IMR-90 (cell line): Measurements from ENCODE around the gene ADH1A. TPM values are rescaled to one million over a fixed set of nuclear protein-coding genes. Genes with fewer than 3 reads are reported as not detected.

Experiments used
- ATAC-seq: fragments of 200-7000 bp; cut with Tn5 transposase; 2 replicates; pipeline ENCODE4 v1.9.1; 2020; ENCODE audit warnings: low read depth, mild to moderate bottlenecking, moderate library complexity
- BruUV-seq: library from RNA; stranded (reverse); fragments of 400-500 nt; replicated peaks from 2 replicates; lab custom pipeline; 2021; lab: Mats Ljungman, UMichigan
- CTCF ChIA-PET: fragments of 300-600 bp; formaldehyde crosslinking; extraction: SDS; loops from one replicate; lab custom pipeline; 2021; ENCODE audit warnings: antibody characterized with exemption; lab: Yijun Ruan, JAX
- POLR2A ChIA-PET: fragments of 300-600 bp; sonication (Branson Sonifier 250); formaldehyde crosslinking; loops from one replicate; lab custom pipeline; 2022; ENCODE audit warnings: antibody characterized with exemption; ENCODE audit not compliant: unreplicated experiment; lab: Charles Lee
- DNase-seq: peaks from one replicate; pipeline ENCODE4 v3.0.0; 2013
- H2AFZ ChIP-seq: replicated peaks from 2 replicates; pipeline ENCODE3; 2013; ENCODE audit warnings: low read length, mild to moderate bottlenecking; ENCODE audit not compliant: poor library complexity
- H2AK5ac ChIP-seq: 2 replicates; pipeline ENCODE4 v1.6.1; 2013; ENCODE audit warnings: low read depth, low read length, inconsistent platforms
- H2AK9ac ChIP-seq: replicated peaks from 2 replicates; pipeline ENCODE3; 2013; ENCODE audit warnings: mild to moderate bottlenecking, low read depth, low read length, moderate library complexity; ENCODE audit not compliant: poor library complexity
- H2BK120ac ChIP-seq: 2 replicates; pipeline ENCODE4 v1.6.1; 2013; ENCODE audit warnings: low read depth, low read length, inconsistent platforms
- H2BK15ac ChIP-seq: 3 replicates; pipeline ENCODE4 v1.6.1; 2013; ENCODE audit warnings: low read depth, low read length, inconsistent platforms
- H2BK20ac ChIP-seq: 2 replicates; pipeline ENCODE4 v1.6.1; 2013; ENCODE audit warnings: low read depth, mild to moderate bottlenecking, inconsistent platforms, low read length, moderate library complexity
- H2BK5ac ChIP-seq: 2 replicates; pipeline ENCODE4 v1.6.1; 2013; ENCODE audit warnings: mild to moderate bottlenecking, low read depth, low read length, inconsistent platforms; ENCODE audit not compliant: poor library complexity, severe bottlenecking
- H3K14ac ChIP-seq: replicated peaks from 2 replicates; pipeline ENCODE4 v1.6.1; 2013; ENCODE audit warnings: low read depth, low read length, inconsistent platforms
- H3K18ac ChIP-seq: 2 replicates; pipeline ENCODE4 v1.6.1; 2013; ENCODE audit warnings: low read depth, low read length, control low read depth
- H3K23ac ChIP-seq: 2 replicates; pipeline ENCODE4 v1.6.1; 2013; ENCODE audit warnings: low read depth, low read length, inconsistent platforms
- H3K27ac ChIP-seq: 2 replicates; pipeline ENCODE4 v1.5.1; 2013; ENCODE audit warnings: mild to moderate bottlenecking, control low read depth, low read length; ENCODE audit not compliant: insufficient read depth
- H3K27me3 ChIP-seq: 2 replicates; pipeline ENCODE4 v1.6.1; 2013; ENCODE audit warnings: low read length; ENCODE audit not compliant: control insufficient read depth, insufficient read depth
- H3K36me3 ChIP-seq: 2 replicates; pipeline ENCODE4 v1.6.1; 2013; ENCODE audit warnings: low read length, mixed read lengths; ENCODE audit not compliant: control insufficient read depth, insufficient read depth
- H3K4ac ChIP-seq: 2 replicates; pipeline ENCODE4 v1.6.1; 2013; ENCODE audit warnings: low read depth, low read length, inconsistent platforms
- H3K4me1 ChIP-seq: 2 replicates; pipeline ENCODE4 v1.6.1; 2013; ENCODE audit warnings: low read length, mixed read lengths; ENCODE audit not compliant: control insufficient read depth, insufficient read depth
- H3K4me2 ChIP-seq: 2 replicates; pipeline ENCODE4 v1.6.1; 2013; ENCODE audit warnings: low read depth, mild to moderate bottlenecking, control low read depth, low read length, moderate library complexity
- H3K4me3 ChIP-seq: 2 replicates; pipeline ENCODE4 v1.5.1; 2013; ENCODE audit warnings: low read depth, mild to moderate bottlenecking, control low read depth, low read length, moderate library complexity; ENCODE audit not compliant: insufficient read depth
- H3K56ac ChIP-seq: 2 replicates; pipeline ENCODE4 v1.6.1; 2013; ENCODE audit warnings: low read length, inconsistent platforms; ENCODE audit not compliant: insufficient read depth; ENCODE audit errors: extremely low read depth
- H3K79me1 ChIP-seq, 2 experiments: 2 replicates each; pipeline ENCODE4 v1.6.1; 2013; ENCODE audit warnings: low read length in 2 of 2, inconsistent platforms in 1 of 2, low read depth in 1 of 2
- H3K9ac ChIP-seq: 2 replicates; pipeline ENCODE4 v1.6.1; 2013; ENCODE audit warnings: low read depth, low read length, control low read depth
- H3K9me1 ChIP-seq: 2 replicates; pipeline ENCODE4 v1.6.1; 2013; ENCODE audit warnings: low read length, inconsistent platforms; ENCODE audit not compliant: insufficient read depth
- H3K9me3 ChIP-seq: 2 replicates; pipeline ENCODE4 v1.6.1; 2013; ENCODE audit warnings: low read length; ENCODE audit not compliant: control insufficient read depth, insufficient read depth
- H4K20me1 ChIP-seq: 2 replicates; pipeline ENCODE4 v1.6.1; 2013; ENCODE audit warnings: low read length, inconsistent platforms; ENCODE audit not compliant: insufficient read depth
- H4K5ac ChIP-seq: 2 replicates; pipeline ENCODE4 v1.6.1; 2013; ENCODE audit warnings: mild to moderate bottlenecking, low read depth, low read length, control low read depth
- H4K8ac ChIP-seq, 2 experiments: 2 replicates each; pipeline ENCODE4 v1.6.1; 2013; ENCODE audit warnings: low read depth in 2 of 2, low read length in 2 of 2, control low read depth in 1 of 2, inconsistent platforms in 1 of 2
- H4K91ac ChIP-seq: 2 replicates; pipeline ENCODE4 v1.6.1; 2013; ENCODE audit warnings: low read depth, low read length, inconsistent platforms; ENCODE audit not compliant: insufficient read depth
- BHLHE40 ChIP-seq: fragments of 150-350 bp; IDR thresholded peaks from 2 replicates; pipeline ENCODE4 v1.6.1; 2016; ENCODE audit warnings: mild to moderate bottlenecking, low read depth, low read length
- CEBPB ChIP-seq: IDR thresholded peaks from 2 replicates; pipeline ENCODE4 v1.6.1; 2012; ENCODE audit warnings: low read depth, low read length, improper control_type of control experiment
- CHD1 ChIP-seq: IDR thresholded peaks from 2 replicates; pipeline ENCODE4 v1.6.1; 2012; ENCODE audit warnings: low read depth, low read length, improper control_type of control experiment
- CTCF ChIP-seq: conservative IDR thresholded peaks from 2 replicates; pipeline ENCODE4 v1.5.1; 2012; ENCODE audit warnings: mild to moderate bottlenecking, low read depth, low read length, improper control_type of control experiment
- ELK1 ChIP-seq: fragments of 150-350 bp; IDR thresholded peaks from 2 replicates; pipeline ENCODE4 v1.6.1; 2016; ENCODE audit warnings: low read depth, mild to moderate bottlenecking, low read length, moderate library complexity, borderline replicate concordance
- FOS ChIP-seq: fragments of 150-350 bp; IDR thresholded peaks from 2 replicates; pipeline ENCODE4 v1.6.1; 2016; ENCODE audit warnings: low read depth, low read length
- MAFK ChIP-seq: IDR thresholded peaks from 2 replicates; pipeline ENCODE4 v1.6.1; 2012; ENCODE audit warnings: low read depth, low read length, improper control_type of control experiment
- MAZ ChIP-seq: IDR thresholded peaks from 2 replicates; pipeline ENCODE4 v1.6.1; 2012; ENCODE audit warnings: low read depth, mild to moderate bottlenecking, low read length, improper control_type of control experiment, moderate library complexity, borderline replicate concordance
- MXI1 ChIP-seq: IDR thresholded peaks from 2 replicates; pipeline ENCODE4 v1.6.1; 2012; ENCODE audit warnings: low read depth, mild to moderate bottlenecking, low read length, moderate library complexity, borderline replicate concordance
- NFE2L2 ChIP-seq: fragments of 150-350 bp; IDR thresholded peaks from 2 replicates; pipeline ENCODE4 v1.6.1; 2016; ENCODE audit warnings: low read depth, mild to moderate bottlenecking, low read length
- POLR2A ChIP-seq: IDR thresholded peaks from 2 replicates; pipeline ENCODE4 v1.6.1; 2012; ENCODE audit warnings: mild to moderate bottlenecking, low read depth, low read length
- RAD21 ChIP-seq: IDR thresholded peaks from 2 replicates; pipeline ENCODE4 v1.6.1; 2012; ENCODE audit warnings: low read length, improper control_type of control experiment
- RCOR1 ChIP-seq: IDR thresholded peaks from 2 replicates; pipeline ENCODE4 v1.6.1; 2012; ENCODE audit warnings: mild to moderate bottlenecking, low read length, improper control_type of control experiment; ENCODE audit not compliant: insufficient replicate concordance
- RFX5 ChIP-seq: IDR thresholded peaks from 2 replicates; pipeline ENCODE4 v1.8.0; 2012; ENCODE audit warnings: low read depth, mild to moderate bottlenecking, low read length, moderate library complexity
- SMC3 ChIP-seq: fragments of 150-350 bp; IDR thresholded peaks from 2 replicates; pipeline ENCODE4 v1.6.1; 2016; ENCODE audit warnings: low read depth, mild to moderate bottlenecking, antibody characterized with exemption, low read length, moderate library complexity
- USF2 ChIP-seq: fragments of 150-350 bp; IDR thresholded peaks from 2 replicates; pipeline ENCODE4 v1.6.1; 2017; ENCODE audit warnings: mild to moderate bottlenecking, antibody characterized with exemption, low read length, low read depth
- WGBS, 2 experiments: methylation state at CpG; one replicate each; pipeline versions ENCODE4 v1.1.5 to v1.1.7; 2013; ENCODE audit warnings: missing lambda C conversion rate in 2 of 2; ENCODE audit not compliant: insufficient read length in 1 of 2; ENCODE audit errors: extremely low coverage in 2 of 2; 5-methylcytosine and 5-hydroxymethylcytosine counted together
- dilution Hi-C: fragments of 300-500 bp; cut with HindIII; formaldehyde crosslinking; loops from one replicate; pipeline ENCODE4 v1.14.3; 2018; ENCODE audit warnings: low sequenced_read_pairs; ENCODE audit not compliant: unreplicated experiment
- in situ Hi-C: fragments of 300-500 bp; cut with MboI; formaldehyde crosslinking; loops from 3 replicates; pipeline ENCODE4 v1.14.3; 2019; ENCODE audit warnings: low sequenced_read_pairs, inconsistent platforms, mixed read lengths
- intact Hi-C: fragments of 100-400 bp; cut with micrococcal nuclease; formaldehyde crosslinking; loops from 2 replicates; pipeline ENCODE4 v1.10.0; 2022
- polyA plus RNA-seq, 3 experiments: library from polyadenylated mRNA; depleted of rRNA; stranded (reverse); fragments of >200 nt; gene quantifications; 2 replicates each; pipeline ENCODE4 v1.2.3, GENCODE V29; 2012; ENCODE audit warnings: low replicate concordance in 1 of 3
- total RNA-seq: library from RNA; depleted of rRNA; stranded (reverse); fragments of >200 nt; gene quantifications from 2 replicates; pipeline ENCODE4 v1.2.3, GENCODE V29; 2012

The ADH1A gene
- total and polyA plus RNA-seq, 2 of the 4 experiments (the other 2 are of a cell fraction), result not detected

- Histone ChIP-seq H2BK20ac (no peak overlapping the region), H4K8ac (no peak overlapping the region), H3K9ac (no peak overlapping the region), H3K4ac (no peak overlapping the region), H3K56ac (no peak overlapping the region), H2BK5ac (no peak overlapping the region), H3K36me3 (no peaks in the 10 kb centered on the region), H3K23ac (no peak overlapping the region), H3K18ac (no peak overlapping the region), H2AK5ac (no peak overlapping the region), H3K4me2 (no peak overlapping the region), H4K20me1 (no peaks in the 10 kb centered on the region), H2BK120ac (no peak overlapping the region), H3K9me1 (no peaks in the 10 kb centered on the region), H2BK15ac (no peak overlapping the region), H3K4me1 (peaks cover 4% of the 10 kb centered on the region; the same call in 1 of the 2 replicates), H3K4me3 (no peak overlapping the region), H3K14ac (no peak overlapping the region), H2AFZ (no peak overlapping the region), H3K27ac (no peak overlapping the region), H4K5ac (no peak overlapping the region; the same call in 1 of the 2 replicates), H2AK9ac (no peak overlapping the region), H3K27me3 (no peaks in the 10 kb centered on the region), H4K91ac (no peak overlapping the region), H3K9me3 (no peaks in the 10 kb centered on the region), H3K79me1 (no peaks in the 10 kb centered on the region)
- DNase-seq, result no peak
- no TSS peak for BruUV-seq
- in situ Hi-C loops (no loop called here), intact Hi-C loops (no loop called here), dilution Hi-C loops (no loop called here)
- POLR2A ChIA-PET, result no interaction called here
- TF ChIP-seq CHD1 (no peak), POLR2A (no peak), RFX5 (no peak), CEBPB (no peak), CTCF (no peak), RAD21 (no peak), MAZ (no peak), ELK1 (no peak), FOS (no peak), BHLHE40 (no peak), MXI1 (no peak), RCOR1 (no peak), NFE2L2 (no peak), SMC3 (no peak), MAFK (no peak), USF2 (no peak)
- ATAC-seq, result no peak
- no CpG with 5 or more reads among the region's 4 CpGs for WGBS, 2 experiments
- CTCF ChIA-PET, result no interaction called here
Observed at GRCh38 chr4:99252746-99253145, 38.0 kb downstream of the ADH1A start.
